Activated CD8-positive, alpha-beta memory T cell treated with anti-CD3 and anti-CD28 coated beads for 1 hour (primary cell): ENCODE results near the gene PPP1R3F.
"Not testable (repeated sequence)": the region's sequence is repeated elsewhere in the genome, so short reads cannot be mapped to it uniquely, and the experiment has no call there.

ENCODE experiments used
- DNase-seq, 2 donors: peaks; one replicate each; pipeline ENCODE4 v3.0.0-alpha.2; 2020; ENCODE audit warnings: low read depth in 1 of 2; ENCODE audit errors: extremely low read depth in 1 of 2

The PPP1R3F gene

DNA sequence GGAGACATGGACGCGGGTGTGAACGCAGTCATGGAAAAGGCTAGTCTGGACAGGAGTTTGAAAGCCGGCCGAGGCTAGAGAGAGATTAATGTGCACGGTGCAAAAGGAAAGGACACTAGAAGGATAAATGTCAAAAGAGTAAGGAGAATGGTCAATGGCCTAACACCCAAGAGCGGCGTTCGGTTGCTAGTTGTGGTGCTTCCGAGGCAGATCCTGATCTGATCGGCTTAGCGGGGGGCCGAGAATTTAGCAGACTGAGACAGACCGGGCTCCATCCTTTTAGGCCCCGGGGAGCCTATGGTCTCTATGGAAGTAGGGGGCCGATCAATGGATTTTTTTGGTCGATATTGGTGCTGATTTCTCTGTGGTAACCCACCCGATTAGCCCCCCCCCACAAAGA is 40.8 kb downstream of the PPP1R3F start:
- DNase-seq = no peak

GRCh38 chrX:49312176-49312575 is 42.6 kb downstream of the PPP1R3F start:
- DNase-seq = no peak

GRCh38 chrX:49316085-49316484 is 46.5 kb downstream of the PPP1R3F start:
- DNase-seq = no peak

DNA sequence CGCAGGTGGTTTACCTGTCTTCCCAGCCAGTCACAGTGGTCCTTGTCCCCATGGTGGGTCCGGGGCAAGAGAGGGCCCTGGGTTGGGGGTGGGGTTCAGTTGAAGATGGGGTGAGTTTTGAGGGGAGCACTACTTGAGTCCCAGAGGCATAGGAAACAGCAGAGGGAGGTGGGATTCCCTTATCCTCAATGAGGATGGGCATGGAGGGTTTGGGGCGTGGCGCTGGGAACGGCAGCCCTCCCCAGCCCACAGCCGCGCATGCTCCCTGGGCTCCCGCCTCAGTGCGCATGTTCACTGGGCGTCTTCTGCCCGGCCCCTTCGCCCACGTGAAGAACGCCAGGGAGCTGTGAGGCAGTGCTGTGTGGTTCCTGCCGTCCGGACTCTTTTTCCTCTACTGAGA is 52.1 kb downstream of the PPP1R3F start, which contains the start of gene GAGE12J:
TSS of gene GAGE12J (plus strand) at position 301 of the 400 bp plus-strand sequence. CDS start 1,157 bp downstream, outside the sequence.
- not testable (repeated sequence) for DNase-seq

- DNase-seq = not testable (repeated sequence)
Observed at GRCh38 chrX:49322266-49322665, 52.7 kb downstream of the PPP1R3F start.

GRCh38 chrX:49323735-49324134 is 54.1 kb downstream of the PPP1R3F start:
- not testable (repeated sequence) for DNase-seq

GRCh38 chrX:49330421-49330820 is 60.8 kb downstream of the PPP1R3F start:
- not testable (repeated sequence) for DNase-seq

GRCh38 chrX:49331282-49331681 is 61.7 kb downstream of the PPP1R3F start, which contains the start of gene GAGE13:
Gene GAGE13 (plus strand): TSS chrX:49331582. CDS start chrX:49332738, 1,156 bp downstream.
- not testable (repeated sequence) for DNase-seq

- DNase-seq = not testable (repeated sequence)
Observed at GRCh38 chrX:49331841-49332240, 62.2 kb downstream of the PPP1R3F start.
